ENCODE data around the gene PSMA6. TPM values are rescaled to one million over a fixed set of nuclear protein-coding genes. Genes with fewer than 3 reads are reported as not detected.

PSMA6 gene
- total and polyA plus RNA-seq, 2 of the 13 experiments (the other 11 are each of a cell fraction or from before 2014, with no cell fraction given), result 525 to 1,109 TPM

GRCh38 chr14:35299708-35300107, 7.5 kb downstream of the PSMA6 start:
- intact Hi-C loops (cut with micrococcal nuclease; ENCODE audit: unreplicated experiment) (loop anchor here (10.0 kb wide), 2 partner anchors 255 to 505 kb away; partner anchors contain the start of genes FAM177A1 and RALGAPA1), in situ Hi-C loops (cut with HindIII; ENCODE audit: extremely low pct_ligation_motif_present, low pct_unique_long_range_greater_than_20kb) (no loop called here)
- Histone ChIP-seq H3K9ac (ENCODE audit: insufficient read depth, low read depth, low read length) (no peak overlapping the region), H3K4me1 (ENCODE audit: insufficient read depth, low read length) (peaks cover 47% of the 10 kb centered on the region), H3K27ac (ENCODE audit: extremely low read length, insufficient read depth, low read length) (no peak overlapping the region), H3K36me3 (replicated peaks in 1 of 2; ENCODE audit: control insufficient read depth in 1 of 2, insufficient read depth in 2 of 2, low read length in 2 of 2) (peaks cover 19 to 28% of the 10 kb centered on the region in 2 experiments), H2AFZ (ENCODE audit: low read length) (no peak overlapping the region), H3K4me3 (replicated peaks in 1 of 3; ENCODE audit: insufficient read depth in 1 of 3, low read depth in 2 of 3, low read length in 3 of 3) (no peak overlapping the region), H4K20me1 (ENCODE audit: insufficient read depth, low read length) (peaks cover 50% of the 10 kb centered on the region), H3K27me3 (ENCODE audit: control insufficient read depth in 1 of 2, insufficient read depth in 2 of 2, low read length in 2 of 2) (no peaks in the 10 kb centered on the region), H3K79me2 (ENCODE audit: insufficient read depth, low read length) (peaks cover 100% of the 10 kb centered on the region), H3K4me2 (ENCODE audit: low read depth, low read length) (no peak overlapping the region), H3K9me3 (ENCODE audit: low read length) (no peaks in the 10 kb centered on the region)
- ChIA-PET CTCF (ENCODE audit: low intra/inter-chr PET ratio, low total read pairs) (no interaction called here), POLR2A (interaction anchor here (1.9 to 10.5 kb wide), 2 partner anchors 8 to 104 kb away, joined by 7 to 95 read pairs; partner anchors contain the start of gene PSMA6)
- ATAC-seq (no peak), FAIRE-seq (no peak), DNase-seq (ENCODE audit: low spot score) (no peak)
- TF ChIP-seq ZFP1 (CRISPR knock-in tag; IDR thresholded peaks at IDR 0.05), result no peak
- no TSS peak for BruUV-seq (replicated peaks)
- WGBS (ENCODE audit: low lambda C conversion rate), result 98% methylated on average over 1 of the region's 1 CpG

- CTCF ChIA-PET (ENCODE audit: low intra/inter-chr PET ratio, low total read pairs), result no interaction called here
- intact Hi-C loops (cut with micrococcal nuclease; ENCODE audit: unreplicated experiment) (no loop called here), in situ Hi-C loops (cut with HindIII; ENCODE audit: extremely low pct_ligation_motif_present, low pct_unique_long_range_greater_than_20kb) (no loop called here)
- TF ChIP-seq KMT2A (CRISPR knock-in tag; IDR thresholded peaks at IDR 0.05) (no peak), ZNF30 (CRISPR knock-in tag; IDR thresholded peaks at IDR 0.05) (no peak), ZSCAN22 (CRISPR knock-in tag; IDR thresholded peaks at IDR 0.05) (no peak), HMGXB3 (CRISPR knock-in tag; IDR thresholded peaks at IDR 0.05; ENCODE audit: borderline replicate concordance) (no peak), ZNF770 (CRISPR knock-in tag; IDR thresholded peaks at IDR 0.05) (peak; percentile 59), RBM22 (optimal IDR thresholded peaks at IDR 0.05; ENCODE audit: low read length) (peak; percentile 51), TRIM24 (CRISPR knock-in tag; IDR thresholded peaks at IDR 0.05) (no peak), MXI1 (IDR thresholded peaks at IDR 0.05; ENCODE audit: borderline replicate concordance, low read depth, low read length) (0 out of 3 replicates have a peak, but pooled peaks have one; percentile 17)
- ATAC-seq (no peak), FAIRE-seq (no peak), DNase-seq (ENCODE audit: low spot score) (no peak)
- Histone ChIP-seq H3K4me1 (ENCODE audit: insufficient read depth, low read length) (peaks cover 42% of the 10 kb centered on the region), H3K79me2 (ENCODE audit: insufficient read depth, low read length) (peaks cover 100% of the 10 kb centered on the region), H3K4me3 (replicated peaks in 1 of 3; ENCODE audit: insufficient read depth in 1 of 3, low read depth in 2 of 3, low read length in 3 of 3) (no peak overlapping the region), H3K9me3 (ENCODE audit: low read length) (no peaks in the 10 kb centered on the region), H3K27ac (ENCODE audit: extremely low read length, insufficient read depth, low read length) (no peak overlapping the region), H3K36me3 (replicated peaks in 1 of 2; ENCODE audit: control insufficient read depth in 1 of 2, insufficient read depth in 2 of 2, low read length in 2 of 2) (peaks cover 21 to 33% of the 10 kb centered on the region in 2 experiments), H3K4me2 (ENCODE audit: low read depth, low read length) (no peak overlapping the region), H2AFZ (ENCODE audit: low read length) (no peak overlapping the region), H4K20me1 (ENCODE audit: insufficient read depth, low read length) (peaks cover 55% of the 10 kb centered on the region), H3K9ac (ENCODE audit: insufficient read depth, low read depth, low read length) (no peak overlapping the region), H3K27me3 (ENCODE audit: control insufficient read depth in 1 of 2, insufficient read depth in 2 of 2, low read length in 2 of 2) (no peaks in the 10 kb centered on the region)
- POLR2A ChIA-PET, result interaction anchor here (1.9 to 10.5 kb wide), 2 partner anchors 8 to 103 kb away, joined by 7 to 95 read pairs; partner anchors contain the start of gene PSMA6
- BruUV-seq (replicated peaks), result no TSS peak
- WGBS (ENCODE audit: low lambda C conversion rate), result 95% methylated on average over 3 of the region's 3 CpGs
These were observed 8.0 kb downstream of the PSMA6 start for GRCh38 chr14:35300228-35300627.
